ENCODE data around the gene ITGB1BP1. TPM values are rescaled to one million over a fixed set of nuclear protein-coding genes. Genes with fewer than 3 reads are reported as not detected.

Gene ITGB1BP1
- total and polyA plus RNA-seq, 10 donors = 24.0 to 79.4 (median 51.3) TPM

- no peak for DNase-seq
- Histone ChIP-seq H3K4me3 (no peak overlapping the region), H3K36me3 (no peaks in the 10 kb centered on the region), H3K27ac (no peak overlapping the region), H3K27me3 (replicated peaks in 1 of 7) (peaks cover 0 to 15% (median 0%) of the 10 kb centered on the region in 7 donors), H3K9me3 (no peaks in the 10 kb centered on the region), H3K4me1 (no peaks in the 10 kb centered on the region)
- TF ChIP-seq POLR2A (IDR thresholded peaks at IDR 0.05) (no peak), POLR2AphosphoS5 (IDR thresholded peaks at IDR 0.05) (no peak), CTCF (IDR thresholded peaks at IDR 0.05 in 8 of 11, conservative IDR thresholded peaks at IDR 0.05 in 3 of 11) (no peak)
- 80 to 94% (median 87%) methylated on average over 5 of the region's 5 CpGs for WGBS, 5 donors
- intact Hi-C loops (cut with DNase I; ENCODE audit: low total_unique reads) = no loop called here
Measured at GRCh38 chr2:9379391-9379755, 44.0 kb downstream of the ITGB1BP1 start.

- no peaks in the 10 kb centered on the region for H3K36me3 ChIP-seq
- H3K4me3 ChIP-seq = no peak overlapping the region
- WGBS, 5 donors = 83 to 90% (median 87%) methylated on average over 30 of the region's 30 CpGs
- no peaks in the 10 kb centered on the region for H3K9me3 ChIP-seq
- no peaks in the 10 kb centered on the region for H3K4me1 ChIP-seq
- no peak for TF ChIP-seq POLR2A (IDR thresholded peaks at IDR 0.05)
- no peak for TF ChIP-seq CTCF (IDR thresholded peaks at IDR 0.05 in 8 of 11, conservative IDR thresholded peaks at IDR 0.05 in 3 of 11)
- TF ChIP-seq POLR2AphosphoS5 (IDR thresholded peaks at IDR 0.05) = no peak
- no peak overlapping the region for H3K27ac ChIP-seq
- H3K27me3 ChIP-seq (replicated peaks in 1 of 7) = peaks cover 0 to 15% (median 0%) of the 10 kb centered on the region in 7 donors
- DNase-seq = no peak
- intact Hi-C loops (cut with DNase I; ENCODE audit: low total_unique reads) = no loop called here
Measured at GRCh38 chr2:9378433-9379390, 44.6 kb downstream of the ITGB1BP1 start.

GRCh38 chr2:9377461-9378097, 45.7 kb downstream of the ITGB1BP1 start:
- 51 to 72% (median 57%) methylated on average over 9 of the region's 9 CpGs for WGBS, 5 donors
- H3K4me3 ChIP-seq = no peak overlapping the region
- DNase-seq = no peak
- intact Hi-C loops (cut with DNase I; ENCODE audit: low total_unique reads) = no loop called here
- H3K9me3 ChIP-seq = no peaks in the 10 kb centered on the region
- H3K27me3 ChIP-seq (replicated peaks in 1 of 7) = peaks cover 0 to 15% (median 0%) of the 10 kb centered on the region in 7 donors
- no peak for TF ChIP-seq CTCF (IDR thresholded peaks at IDR 0.05 in 8 of 11, conservative IDR thresholded peaks at IDR 0.05 in 3 of 11)
- no peak for TF ChIP-seq POLR2AphosphoS5 (IDR thresholded peaks at IDR 0.05)
- TF ChIP-seq POLR2A (IDR thresholded peaks at IDR 0.05) = no peak
- H3K4me1 ChIP-seq = no peaks in the 10 kb centered on the region
- H3K27ac ChIP-seq = no peak overlapping the region
- H3K36me3 ChIP-seq = no peaks in the 10 kb centered on the region

GRCh38 chr2:9375857-9376428, 47.4 kb downstream of the ITGB1BP1 start:
- no peaks in the 10 kb centered on the region for H3K36me3 ChIP-seq

More at GRCh38 chr2:9375857-9376428, 47.4 kb downstream of the ITGB1BP1 start:
- no peaks in the 10 kb centered on the region for H3K9me3 ChIP-seq
- H3K27ac ChIP-seq = no peak overlapping the region
- H3K27me3 ChIP-seq (replicated peaks in 1 of 7) = peaks cover 0 to 26% (median 0%) of the 10 kb centered on the region in 7 donors
- TF ChIP-seq POLR2A (IDR thresholded peaks at IDR 0.05) = no peak
- no peak for TF ChIP-seq CTCF (IDR thresholded peaks at IDR 0.05 in 8 of 11, conservative IDR thresholded peaks at IDR 0.05 in 3 of 11)
- TF ChIP-seq POLR2AphosphoS5 (IDR thresholded peaks at IDR 0.05) = no peak
- no peak overlapping the region for H3K4me3 ChIP-seq
- DNase-seq = no peak
- WGBS, 5 donors = 73 to 92% (median 86%) methylated on average over 3 to 4 of the region's 4 CpGs
- no peaks in the 10 kb centered on the region for H3K4me1 ChIP-seq
- intact Hi-C loops (cut with DNase I; ENCODE audit: low total_unique reads) = no loop called here

Data from spleen (tissue), 11 donors.